Stimulated activated CD8-positive, alpha-beta memory T cell treated with anti-CD3 and anti-CD28 coated beads, Interleukin-4, amount 100 ng/mL, for 1 hour (primary cell): ENCODE results near the gene S100A11.
"Not testable (repeated sequence)": the region's sequence is repeated elsewhere in the genome, so short reads cannot be mapped to it uniquely, and the experiment has no call there.

ENCODE experiments used
- DNase-seq, 2 donors: peaks; one replicate each; pipeline ENCODE4 v3.0.0-alpha.2; 2020; ENCODE audit warnings: low read depth in 2 of 2, low spot score in 1 of 2

S100A11 gene

GRCh38 chr1:152036267-152037216, at the start of gene S100A11:
Gene S100A11 (minus strand): TSS chr1:152037004. CDS start chr1:152036915, 89 bp downstream.
- peak; percentile 59 to 61 for DNase-seq

GRCh38 chr1:152084853-152085252, 48.0 kb upstream of the S100A11 start:
- DNase-seq: no peak

GRCh38 chr1:152081026-152081425, 44.2 kb upstream of the S100A11 start:
- not testable (repeated sequence) for DNase-seq

- not testable (repeated sequence) for DNase-seq
These were observed 43.7 kb upstream of the S100A11 start for GRCh38 chr1:152080494-152080893.

GRCh38 chr1:152078831-152079441, 42.1 kb upstream of the S100A11 start:
- DNase-seq: no peak

- DNase-seq: no peak
These were observed 35.5 kb upstream of the S100A11 start for GRCh38 chr1:152072311-152072710.

GRCh38 chr1:152071123-152071522, 34.3 kb upstream of the S100A11 start:
- DNase-seq: no peak

- no peak for DNase-seq
These were observed 31.1 kb upstream of the S100A11 start for GRCh38 chr1:152067929-152068328.

GRCh38 chr1:152067150-152067549, 30.3 kb upstream of the S100A11 start:
- no peak for DNase-seq

GRCh38 chr1:152061952-152062351, 25.1 kb upstream of the S100A11 start:
- DNase-seq: no peak

- no peak for DNase-seq
These were observed 16.6 kb upstream of the S100A11 start for GRCh38 chr1:152053375-152053774.

GRCh38 chr1:152052606-152053005, 15.8 kb upstream of the S100A11 start:
- DNase-seq: peak; percentile 80 to 88

GRCh38 chr1:152050886-152051675, 14.3 kb upstream of the S100A11 start:
- no peak for DNase-seq

- no peak for DNase-seq
These were observed 12.7 kb upstream of the S100A11 start for GRCh38 chr1:152049291-152050083.

GRCh38 chr1:152048416-152049009, 11.7 kb upstream of the S100A11 start:
- peak in 1 of 2 donors; percentile 42 for DNase-seq

- DNase-seq: peak; percentile 66 to 75
These were observed 11.1 kb upstream of the S100A11 start for GRCh38 chr1:152047730-152048415.

- peak in 1 of 2 donors; percentile 3 for DNase-seq
These were observed 10.6 kb upstream of the S100A11 start for GRCh38 chr1:152047413-152047729.

- DNase-seq: no peak
These were observed 7.6 kb upstream of the S100A11 start for GRCh38 chr1:152044386-152044785.

- DNase-seq: no peak
These were observed 7.1 kb upstream of the S100A11 start for GRCh38 chr1:152043870-152044269.

- DNase-seq: no peak
These were observed 5.2 kb upstream of the S100A11 start for GRCh38 chr1:152042030-152042429.
